Natural killer cell (primary cell): Measurements from ENCODE around the gene DOCK1. TPM values are rescaled to one million over a fixed set of nuclear protein-coding genes. Genes with fewer than 3 reads are reported as not detected.

Experiments
- ATAC-seq, 3 donors: fragments of 150-1000 bp in 2 of 3; fragments of 200-7000 bp in 1 of 3; cut with Tn5 transposase; 1 replicate in 1 of 3; 2 replicates in 2 of 3; pipeline ENCODE4 v1.10.0; 2021; ENCODE audit warnings: mild to moderate bottlenecking in 2 of 3, moderate library complexity in 2 of 3
- DNase-seq, 2 donors: peaks; one replicate each; pipeline versions ENCODE4 v3.0.0 to v3.0.0-alpha.2; 2013 to 2021; ENCODE audit warnings: mixed read lengths in 1 of 2
- H3K27ac ChIP-seq: one replicate; pipeline ENCODE4 v1.5.1; 2013; ENCODE audit warnings: mild to moderate bottlenecking, low read length
- H3K27me3 ChIP-seq: one replicate; pipeline ENCODE4 v1.6.1; 2013; ENCODE audit warnings: low read length; ENCODE audit not compliant: control insufficient read depth, insufficient read depth
- H3K36me3 ChIP-seq: one replicate; pipeline ENCODE4 v1.6.1; 2013; ENCODE audit warnings: low read length; ENCODE audit not compliant: control insufficient read depth, insufficient read depth
- H3K4me1 ChIP-seq: one replicate; pipeline ENCODE4 v1.6.1; 2013; ENCODE audit warnings: low read length; ENCODE audit not compliant: control insufficient read depth, insufficient read depth
- H3K4me3 ChIP-seq: one replicate; pipeline ENCODE4 v1.5.1; 2013; ENCODE audit warnings: low read length
- H3K9me3 ChIP-seq: one replicate; pipeline ENCODE4 v1.6.1; 2013; ENCODE audit warnings: low read length; ENCODE audit not compliant: control insufficient read depth, insufficient read depth
- H3K27ac Mint-ChIP-seq, 2 donors: one replicate each; pipeline ENCODE4 v1.8.0; 2022; ENCODE audit warnings: mild to moderate bottlenecking in 2 of 2, mixed read lengths in 2 of 2, moderate library complexity in 1 of 2
- H3K27me3 Mint-ChIP-seq, 2 donors: one replicate each; pipeline ENCODE4 v1.8.0; 2022; ENCODE audit warnings: low read depth in 2 of 2, mixed read lengths in 2 of 2
- H3K36me3 Mint-ChIP-seq: one replicate; pipeline ENCODE4 v1.8.0; 2022; ENCODE audit warnings: mixed read lengths
- H3K4me1 Mint-ChIP-seq, 2 donors: one replicate each; pipeline ENCODE4 v1.8.0; 2022; ENCODE audit warnings: mixed read lengths in 2 of 2
- H3K4me3 Mint-ChIP-seq: one replicate; pipeline ENCODE4 v1.8.0; 2022; ENCODE audit warnings: mild to moderate bottlenecking, moderate library complexity, mixed read lengths
- H3K9me3 Mint-ChIP-seq, 2 donors: one replicate each; pipeline ENCODE4 v1.8.0; 2022; ENCODE audit warnings: mixed read lengths in 2 of 2
- CTCF ChIP-seq: fragments of 200-600 bp; IDR thresholded peaks from one replicate; pipeline ENCODE4 v1.8.0; 2022; ENCODE audit warnings: antibody characterized with exemption
- WGBS: methylation state at CpG from one replicate; pipeline ENCODE4 v1.1.7; 2013; ENCODE audit warnings: missing lambda C conversion rate; ENCODE audit not compliant: insufficient coverage; 5-methylcytosine and 5-hydroxymethylcytosine counted together
- intact Hi-C: fragments of 100-400 bp; cut with micrococcal nuclease; formaldehyde crosslinking; loops from one replicate; pipeline ENCODE4 v1.14.2; 2022
- total RNA-seq, 4 donors: library from RNA; stranded (reverse); fragments of 120-200 nt in 1 of 4; gene quantifications; one replicate each; pipeline versions ENCODE4 v1.2.3 to v1.2.4, GENCODE V29; 2013 to 2022

The DOCK1 gene
- total RNA-seq, 3 donors from 2014 or later (not counting 1 experiment from before 2014, with no cell fraction given): 0.07 to 0.12 (median 0.08) TPM

- H3K27ac Mint-ChIP-seq: no peak overlapping the region
- no peak overlapping the region for H3K4me3 ChIP-seq
- H3K27me3 ChIP-seq: no peaks in the 10 kb centered on the region
- TF ChIP-seq CTCF: no peak
- no peaks in the 10 kb centered on the region for H3K4me1 Mint-ChIP-seq
- H3K27ac ChIP-seq: no peak overlapping the region
- intact Hi-C loops: no loop called here
- H3K9me3 Mint-ChIP-seq: no peaks in the 10 kb centered on the region
- H3K27me3 Mint-ChIP-seq: peaks cover 0 to 8% of the 10 kb centered on the region in 2 donors
- H3K4me1 ChIP-seq: no peaks in the 10 kb centered on the region
- DNase-seq: no peak
- H3K36me3 Mint-ChIP-seq: no peaks in the 10 kb centered on the region
- H3K36me3 ChIP-seq: no peaks in the 10 kb centered on the region
- H3K9me3 ChIP-seq: no peaks in the 10 kb centered on the region
- WGBS: 93% methylated on average over 5 of the region's 5 CpGs
- H3K4me3 Mint-ChIP-seq: no peak overlapping the region
- no peak for ATAC-seq
These were observed 223.9 kb downstream of the DOCK1 start for GRCh38 chr10:127129104-127129503.

- Histone ChIP-seq H3K4me1 (no peaks in the 10 kb centered on the region), H3K36me3 (no peaks in the 10 kb centered on the region), H3K4me3 (no peak overlapping the region), H3K9me3 (no peaks in the 10 kb centered on the region), H3K27me3 (no peaks in the 10 kb centered on the region), H3K27ac (no peak overlapping the region)
- no peaks in the 10 kb centered on the region for H3K9me3 Mint-ChIP-seq
- H3K4me3 Mint-ChIP-seq: no peak overlapping the region
- DNase-seq (no peak), ATAC-seq (no peak)
- 94% methylated on average over 6 of the region's 7 CpGs for WGBS
- no peak for TF ChIP-seq CTCF
- no peaks in the 10 kb centered on the region for H3K36me3 Mint-ChIP-seq
- intact Hi-C loops: no loop called here
- H3K27ac Mint-ChIP-seq: no peak overlapping the region
- no peaks in the 10 kb centered on the region for H3K4me1 Mint-ChIP-seq
- H3K27me3 Mint-ChIP-seq: no peaks in the 10 kb centered on the region
These were observed 227.2 kb downstream of the DOCK1 start for GRCh38 chr10:127132451-127132850.

- no peaks in the 10 kb centered on the region for H3K9me3 ChIP-seq
- H3K36me3 ChIP-seq: no peaks in the 10 kb centered on the region
- no CpG with 5 or more reads among the region's 1 CpG for WGBS
- ATAC-seq (no peak), DNase-seq (no peak)
- intact Hi-C loops: no loop called here
- Mint-ChIP-seq H3K27ac (no peak overlapping the region), H3K36me3 (no peaks in the 10 kb centered on the region), H3K9me3 (no peaks in the 10 kb centered on the region), H3K27me3 (no peaks in the 10 kb centered on the region), H3K4me1 (no peaks in the 10 kb centered on the region), H3K4me3 (no peak overlapping the region)
- H3K4me1 ChIP-seq: no peaks in the 10 kb centered on the region
- no peak overlapping the region for H3K4me3 ChIP-seq
- TF ChIP-seq CTCF: no peak
- H3K27me3 ChIP-seq: no peaks in the 10 kb centered on the region
- no peak overlapping the region for H3K27ac ChIP-seq
These were observed 228.0 kb downstream of the DOCK1 start for GRCh38 chr10:127133225-127133624.

GRCh38 chr10:127133672-127134500, 228.7 kb downstream of the DOCK1 start:
- ATAC-seq (no peak), DNase-seq (no peak)
- Mint-ChIP-seq H3K4me3 (no peak overlapping the region), H3K4me1 (no peaks in the 10 kb centered on the region), H3K27ac (no peak overlapping the region), H3K36me3 (no peaks in the 10 kb centered on the region), H3K9me3 (no peaks in the 10 kb centered on the region), H3K27me3 (no peaks in the 10 kb centered on the region)
- TF ChIP-seq CTCF: no peak
- no peaks in the 10 kb centered on the region for H3K4me1 ChIP-seq
- no peak overlapping the region for H3K4me3 ChIP-seq
- H3K27ac ChIP-seq: no peak overlapping the region
- intact Hi-C loops: no loop called here
- H3K36me3 ChIP-seq: no peaks in the 10 kb centered on the region
- H3K9me3 ChIP-seq: no peaks in the 10 kb centered on the region
- WGBS: 78% methylated on average over 2 of the region's 2 CpGs
- no peaks in the 10 kb centered on the region for H3K27me3 ChIP-seq
